HG02763 (cell line): ENCODE measurements around the gene CEACAM16.
"Not testable (repeated sequence)": the region's sequence is repeated elsewhere in the genome, so short reads cannot be mapped to it uniquely, and the experiment has no call there.

Source experiments
- ATAC-seq: cut with Tn5 transposase; IDR thresholded peaks from one replicate; pipeline ENCODE4 v1.9.1; 2021; ENCODE audit warnings: mild to moderate bottlenecking, moderate library complexity; ENCODE audit not compliant: unreplicated experiment

Gene CEACAM16

GRCh38 chr19:44698492-44699201, at the start of gene CEACAM16:
Gene CEACAM16, plus strand, starts transcription at chr19:44699151. Its CDS starts 2,306 bp downstream, at chr19:44701457.
- no peak for ATAC-seq

- no peak for ATAC-seq
Observed at GRCh38 chr19:44649578-44650145, 49.3 kb upstream of the CEACAM16 start.

GRCh38 chr19:44653343-44653742, 45.6 kb upstream of the CEACAM16 start:
- ATAC-seq: no peak

GRCh38 chr19:44653977-44654774, 44.8 kb upstream of the CEACAM16 start:
- no peak for ATAC-seq

GRCh38 chr19:44657211-44657921, 41.6 kb upstream of the CEACAM16 start:
- no peak for ATAC-seq

- ATAC-seq: no peak
Observed at GRCh38 chr19:44658069-44658733, 40.8 kb upstream of the CEACAM16 start.

GRCh38 chr19:44660081-44660480, 38.9 kb upstream of the CEACAM16 start:
- no peak for ATAC-seq

GRCh38 chr19:44661205-44661604, 37.7 kb upstream of the CEACAM16 start:
- ATAC-seq: no peak

- no peak for ATAC-seq
Observed at GRCh38 chr19:44661904-44662303, 37.0 kb upstream of the CEACAM16 start.

- no peak for ATAC-seq
Observed at GRCh38 chr19:44662691-44663385, 36.1 kb upstream of the CEACAM16 start.

- ATAC-seq: no peak
Observed at GRCh38 chr19:44663996-44664395, 35.0 kb upstream of the CEACAM16 start.

GRCh38 chr19:44664976-44665375, 34.0 kb upstream of the CEACAM16 start:
- ATAC-seq: no peak

- ATAC-seq: no peak
Observed at GRCh38 chr19:44666852-44667556, 31.9 kb upstream of the CEACAM16 start.

- no peak for ATAC-seq
Observed at GRCh38 chr19:44668985-44669764, 29.8 kb upstream of the CEACAM16 start.

GRCh38 chr19:44670027-44670426, 28.9 kb upstream of the CEACAM16 start:
- not testable (repeated sequence) for ATAC-seq

- ATAC-seq: no peak
Observed at GRCh38 chr19:44671400-44671799, 27.6 kb upstream of the CEACAM16 start, which contains the start of gene CEACAM19. Gene CEACAM19, plus strand, starts transcription at chr19:44671482. Its CDS starts 450 bp downstream, at chr19:44671932.

GRCh38 chr19:44672226-44672625, 26.7 kb upstream of the CEACAM16 start:
- no peak for ATAC-seq

GRCh38 chr19:44673510-44673909, 25.4 kb upstream of the CEACAM16 start:
- ATAC-seq: no peak

GRCh38 chr19:44675521-44675920, 23.4 kb upstream of the CEACAM16 start:
- no peak for ATAC-seq
